ENCODE data around the gene PLXNA2. TPM values are rescaled to one million over a fixed set of nuclear protein-coding genes. Genes with fewer than 3 reads are reported as not detected.
A peak's percentile ranks its signal among the peaks of the same experiment; 100 is the strongest.

The PLXNA2 gene
- total and polyA plus RNA-seq, 7 experiments from 2014 or later, result 0.70 to 5.4 (median 1.4) TPM; not detected in 2

DNA sequence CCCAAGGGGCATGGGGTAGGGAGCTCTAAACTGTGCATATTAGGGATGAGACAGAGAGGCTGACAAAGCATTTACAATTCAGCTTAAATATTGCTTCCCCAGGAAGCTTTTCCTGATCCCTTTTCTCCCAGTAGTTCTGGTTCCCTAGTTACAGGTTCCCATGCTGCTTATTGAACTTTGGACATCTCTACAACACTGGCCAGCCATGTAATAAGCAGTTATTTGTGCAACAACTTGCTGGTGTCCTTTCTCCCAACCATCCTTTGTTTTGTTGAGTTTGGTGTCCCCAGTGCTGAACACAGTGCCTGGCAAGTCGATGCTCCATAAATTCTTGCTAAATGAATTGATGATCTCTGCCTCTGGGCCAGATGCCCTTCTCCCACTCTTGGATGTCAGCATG, 80.6 kb downstream of the PLXNA2 start:
- ATAC-seq (no peak), DNase-seq (no peak)
- Histone ChIP-seq H3K27me3 (ENCODE audit: control insufficient read depth in 2 of 2, insufficient read depth in 2 of 2, low read length in 2 of 2) (no peaks in the 10 kb centered on the region), H3K9me3 (ENCODE audit: control insufficient read depth in 2 of 3, low read length in 3 of 3) (no peaks in the 10 kb centered on the region), H3K27ac (ENCODE audit: low read depth, low read length) (no peak overlapping the region), H3K4me3 (ENCODE audit: low read length) (no peak overlapping the region), H3K4me1 (ENCODE audit: control insufficient read depth in 2 of 2, insufficient read depth in 2 of 2, low read length in 2 of 2) (no peaks in the 10 kb centered on the region), H3K36me3 (ENCODE audit: control insufficient read depth in 2 of 3, insufficient read depth in 3 of 3, low read length in 3 of 3) (no peaks in the 10 kb centered on the region)
- ChIA-PET POLR2A (no interaction called here), CTCF (no interaction called here)
- Mint-ChIP-seq H3K36me3 (no peaks in the 10 kb centered on the region), H3K4me1 (no peaks in the 10 kb centered on the region), H3K9me3 (no peaks in the 10 kb centered on the region), H3K4me3 (no peak overlapping the region), H3K27ac (no peak overlapping the region), H3K27me3 (peaks cover 34 to 59% (median 51%) of the 10 kb centered on the region in 5 donors)
- intact Hi-C loops (cut with micrococcal nuclease), result no loop called here

DNA sequence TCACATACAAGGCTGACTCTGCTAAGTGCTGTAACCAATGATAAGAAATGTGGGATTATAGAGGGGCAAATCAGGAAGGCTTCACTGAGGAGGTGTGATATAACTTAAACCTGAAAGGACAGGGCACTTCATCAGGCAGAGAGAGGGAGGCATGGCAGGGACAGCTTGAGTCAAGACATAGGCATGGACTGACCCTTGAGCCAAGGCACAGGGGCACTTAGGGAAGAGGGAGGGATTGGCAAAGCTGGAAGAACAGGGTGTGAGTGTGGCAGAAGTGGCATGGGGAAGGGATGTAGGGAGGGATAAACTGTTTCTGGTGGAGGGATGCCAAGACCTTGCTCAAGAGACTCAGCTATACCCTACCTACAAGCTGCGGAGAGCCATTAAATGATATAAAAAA, 81.3 kb downstream of the PLXNA2 start:
- Mint-ChIP-seq H3K27ac (peak overlapping the region in 1 of 9 donors; percentile 28), H3K27me3 (peaks cover 34 to 64% (median 49%) of the 10 kb centered on the region in 5 donors), H3K36me3 (no peaks in the 10 kb centered on the region), H3K9me3 (no peaks in the 10 kb centered on the region), H3K4me1 (no peaks in the 10 kb centered on the region), H3K4me3 (no peak overlapping the region)
- DNase-seq, result no peak
- no peak overlapping the region for H3K27ac ChIP-seq (ENCODE audit: low read depth, low read length)
- intact Hi-C loops (cut with micrococcal nuclease), result no loop called here
- CTCF ChIA-PET, result no interaction called here
- POLR2A ChIA-PET, result no interaction called here
- H3K4me3 ChIP-seq (ENCODE audit: low read length), result no peak overlapping the region
- no peaks in the 10 kb centered on the region for H3K4me1 ChIP-seq (ENCODE audit: control insufficient read depth in 2 of 2, insufficient read depth in 2 of 2, low read length in 2 of 2)
- no peaks in the 10 kb centered on the region for H3K9me3 ChIP-seq (ENCODE audit: control insufficient read depth in 2 of 3, low read length in 3 of 3)
- no peaks in the 10 kb centered on the region for H3K27me3 ChIP-seq (ENCODE audit: control insufficient read depth in 2 of 2, insufficient read depth in 2 of 2, low read length in 2 of 2)
- no peak for ATAC-seq
- no peaks in the 10 kb centered on the region for H3K36me3 ChIP-seq (ENCODE audit: control insufficient read depth in 2 of 3, insufficient read depth in 3 of 3, low read length in 3 of 3)

DNA sequence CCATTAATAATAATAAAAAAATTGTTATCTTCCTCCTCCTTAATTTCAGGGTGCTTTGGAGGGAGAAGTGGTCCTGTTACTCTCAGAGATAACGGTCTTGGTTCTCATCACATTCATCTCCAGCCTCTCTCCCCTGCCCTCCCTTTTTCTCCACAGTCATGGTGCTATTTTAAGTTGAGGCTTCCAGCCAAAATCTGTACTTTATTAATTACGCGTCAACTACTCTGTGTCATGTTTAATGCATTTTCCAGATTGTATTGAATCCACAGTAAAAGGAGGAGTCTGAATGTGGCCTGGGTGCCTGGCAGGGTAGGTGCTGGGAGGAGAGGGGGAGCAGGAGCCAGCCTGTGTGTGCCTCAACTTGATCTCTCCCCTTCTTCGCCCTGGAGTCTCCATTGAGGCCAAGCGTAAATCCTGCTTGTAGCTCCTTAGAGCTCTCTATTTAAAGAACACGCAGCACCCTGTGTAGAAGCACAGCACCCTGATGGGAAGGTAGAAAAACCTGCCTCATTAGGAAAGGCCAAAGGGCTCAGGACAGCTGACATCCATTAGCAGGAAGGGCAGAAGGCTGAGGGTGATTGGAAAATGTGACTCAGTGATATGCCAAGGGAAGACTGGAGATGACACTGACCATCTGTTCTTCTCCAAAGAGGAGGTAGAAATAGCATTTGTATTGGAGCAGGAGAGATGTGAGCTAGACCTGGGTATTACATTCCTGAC, 82.4 kb downstream of the PLXNA2 start:
- Mint-ChIP-seq H3K27me3 (peaks cover 34 to 61% (median 46%) of the 10 kb centered on the region in 5 donors), H3K4me3 (no peak overlapping the region), H3K27ac (no peak overlapping the region), H3K9me3 (no peaks in the 10 kb centered on the region), H3K4me1 (no peaks in the 10 kb centered on the region), H3K36me3 (no peaks in the 10 kb centered on the region)
- no peak for DNase-seq
- Histone ChIP-seq H3K4me1 (ENCODE audit: control insufficient read depth in 2 of 2, insufficient read depth in 2 of 2, low read length in 2 of 2) (no peaks in the 10 kb centered on the region), H3K36me3 (ENCODE audit: control insufficient read depth in 2 of 3, insufficient read depth in 3 of 3, low read length in 3 of 3) (no peaks in the 10 kb centered on the region), H3K4me3 (ENCODE audit: low read length) (no peak overlapping the region), H3K9me3 (ENCODE audit: control insufficient read depth in 2 of 3, low read length in 3 of 3) (no peaks in the 10 kb centered on the region), H3K27ac (ENCODE audit: low read depth, low read length) (no peak overlapping the region), H3K27me3 (ENCODE audit: control insufficient read depth in 2 of 2, insufficient read depth in 2 of 2, low read length in 2 of 2) (no peaks in the 10 kb centered on the region)
- intact Hi-C loops (cut with micrococcal nuclease), result no loop called here
- ChIA-PET POLR2A (no interaction called here), CTCF (no interaction called here)
- ATAC-seq, result no peak

DNA sequence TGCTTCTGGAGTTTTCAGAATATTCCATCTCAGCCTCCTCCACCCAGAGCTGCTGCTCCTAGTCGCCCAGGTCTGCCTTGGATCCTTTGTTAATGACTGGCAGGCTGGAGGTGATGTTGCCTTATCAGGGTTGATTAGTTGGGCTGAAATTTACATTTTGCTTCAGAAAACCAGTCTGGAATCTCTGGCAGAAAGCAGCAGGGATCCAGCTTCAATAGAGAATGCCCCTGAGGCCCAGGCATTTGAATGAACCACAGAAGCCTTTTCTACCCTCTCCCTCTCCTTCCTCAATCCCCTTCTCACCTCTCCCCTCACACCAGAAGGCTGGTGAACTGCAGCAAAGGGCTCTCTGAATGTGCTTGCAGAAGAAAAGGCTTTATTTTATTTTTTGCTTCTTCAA, 83.2 kb downstream of the PLXNA2 start:
- intact Hi-C loops (cut with micrococcal nuclease), result no loop called here
- Histone ChIP-seq H3K9me3 (ENCODE audit: control insufficient read depth in 2 of 3, low read length in 3 of 3) (no peaks in the 10 kb centered on the region), H3K4me1 (ENCODE audit: control insufficient read depth in 2 of 2, insufficient read depth in 2 of 2, low read length in 2 of 2) (no peaks in the 10 kb centered on the region), H3K4me3 (ENCODE audit: low read length) (no peak overlapping the region), H3K27ac (ENCODE audit: low read depth, low read length) (no peak overlapping the region), H3K36me3 (ENCODE audit: control insufficient read depth in 2 of 3, insufficient read depth in 3 of 3, low read length in 3 of 3) (no peaks in the 10 kb centered on the region), H3K27me3 (ENCODE audit: control insufficient read depth in 2 of 2, insufficient read depth in 2 of 2, low read length in 2 of 2) (no peaks in the 10 kb centered on the region)
- ATAC-seq (no peak), DNase-seq (no peak)
- Mint-ChIP-seq H3K4me1 (no peaks in the 10 kb centered on the region), H3K36me3 (no peaks in the 10 kb centered on the region), H3K4me3 (no peak overlapping the region), H3K9me3 (no peaks in the 10 kb centered on the region), H3K27me3 (peaks cover 29 to 55% (median 40%) of the 10 kb centered on the region in 5 donors), H3K27ac (no peak overlapping the region)
- CTCF ChIA-PET, result no interaction called here
- POLR2A ChIA-PET, result no interaction called here

DNA sequence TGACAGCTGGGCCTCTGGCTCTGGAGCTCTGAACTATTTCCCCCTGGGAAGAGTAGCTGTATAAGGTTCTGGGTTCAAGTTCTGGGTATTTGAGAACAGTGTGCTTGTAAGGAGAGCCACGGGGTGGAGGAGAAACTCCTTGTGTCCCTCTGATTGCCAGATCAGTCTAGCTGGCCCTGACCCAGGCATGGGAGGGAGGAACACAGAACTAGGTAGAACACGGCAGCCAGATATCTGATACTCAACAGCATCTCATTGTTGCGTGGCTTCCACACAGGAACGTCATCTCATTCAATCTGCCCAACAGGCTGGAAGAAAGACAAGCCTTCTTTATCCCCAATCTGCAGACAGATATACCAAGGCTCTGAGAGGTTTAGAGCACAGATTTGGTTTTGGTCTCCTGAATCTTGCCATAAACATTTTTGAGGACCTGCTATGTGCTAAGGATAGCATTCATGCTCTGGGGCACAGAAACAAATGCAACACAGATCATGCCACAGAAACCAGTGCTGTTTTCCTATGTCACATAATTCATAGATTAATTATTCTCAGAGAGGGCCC, 83.8 kb downstream of the PLXNA2 start:
- H3K4me1 ChIP-seq (ENCODE audit: control insufficient read depth in 2 of 2, insufficient read depth in 2 of 2, low read length in 2 of 2), result no peaks in the 10 kb centered on the region
- ChIA-PET POLR2A (no interaction called here), CTCF (no interaction called here)
- Mint-ChIP-seq H3K36me3 (no peaks in the 10 kb centered on the region), H3K4me3 (no peak overlapping the region), H3K9me3 (no peaks in the 10 kb centered on the region), H3K27me3 (peaks cover 23 to 51% (median 34%) of the 10 kb centered on the region in 5 donors), H3K27ac (no peak overlapping the region), H3K4me1 (no peaks in the 10 kb centered on the region)
- no peak overlapping the region for H3K4me3 ChIP-seq (ENCODE audit: low read length)
- no peak for ATAC-seq
- H3K36me3 ChIP-seq (ENCODE audit: control insufficient read depth in 2 of 3, insufficient read depth in 3 of 3, low read length in 3 of 3), result no peaks in the 10 kb centered on the region
- DNase-seq, result no peak
- no peak overlapping the region for H3K27ac ChIP-seq (ENCODE audit: low read depth, low read length)
- no peaks in the 10 kb centered on the region for H3K27me3 ChIP-seq (ENCODE audit: control insufficient read depth in 2 of 2, insufficient read depth in 2 of 2, low read length in 2 of 2)
- intact Hi-C loops (cut with micrococcal nuclease), result no loop called here
- H3K9me3 ChIP-seq (ENCODE audit: control insufficient read depth in 2 of 3, low read length in 3 of 3), result no peaks in the 10 kb centered on the region

DNA sequence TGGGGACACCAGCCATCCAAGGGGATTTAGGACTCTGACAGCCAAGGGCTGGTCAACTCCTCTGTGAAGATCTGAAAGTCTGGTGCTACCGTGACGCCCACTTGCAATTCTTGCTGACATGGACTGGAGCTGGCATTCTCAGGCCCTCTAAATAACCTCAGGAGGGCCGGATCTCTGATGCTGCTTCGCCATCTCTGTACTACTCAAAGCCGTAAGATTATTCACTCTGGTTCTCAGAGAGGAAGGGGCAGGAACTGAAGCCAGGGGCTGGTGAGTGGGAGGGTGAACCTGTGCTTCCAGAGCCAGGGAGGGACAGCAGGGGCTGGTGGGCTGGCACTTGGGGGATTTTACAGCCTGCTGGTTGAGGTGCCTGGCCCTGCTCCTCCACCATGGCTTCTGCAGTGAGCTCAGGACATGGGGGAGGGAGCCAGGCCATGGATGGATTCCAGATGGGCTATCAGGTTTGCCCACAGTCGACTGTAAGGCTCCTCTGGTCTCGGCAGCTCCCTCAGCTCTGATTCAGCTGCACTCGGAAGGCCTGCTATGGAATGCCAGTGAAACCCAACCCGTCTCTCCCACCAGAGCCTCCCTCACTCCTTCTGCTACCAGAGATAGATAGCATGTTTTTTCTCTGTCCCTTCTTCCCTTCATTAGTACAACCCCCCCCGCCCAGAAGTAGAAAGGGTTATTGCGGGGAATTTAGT, 84.5 kb downstream of the PLXNA2 start:
- Mint-ChIP-seq H3K36me3 (no peaks in the 10 kb centered on the region), H3K9me3 (no peaks in the 10 kb centered on the region), H3K27ac (no peak overlapping the region), H3K4me3 (no peak overlapping the region), H3K4me1 (no peaks in the 10 kb centered on the region), H3K27me3 (peaks cover 19 to 49% (median 31%) of the 10 kb centered on the region in 5 donors)
- ChIA-PET CTCF (no interaction called here), POLR2A (no interaction called here)
- intact Hi-C loops (cut with micrococcal nuclease), result no loop called here
- DNase-seq (no peak), ATAC-seq (no peak)
- no peaks in the 10 kb centered on the region for H3K4me1 ChIP-seq (ENCODE audit: control insufficient read depth in 2 of 2, insufficient read depth in 2 of 2, low read length in 2 of 2)
- no peak overlapping the region for H3K27ac ChIP-seq (ENCODE audit: low read depth, low read length)
- no peaks in the 10 kb centered on the region for H3K27me3 ChIP-seq (ENCODE audit: control insufficient read depth in 2 of 2, insufficient read depth in 2 of 2, low read length in 2 of 2)
- H3K9me3 ChIP-seq (ENCODE audit: control insufficient read depth in 2 of 3, low read length in 3 of 3), result no peaks in the 10 kb centered on the region
- H3K4me3 ChIP-seq (ENCODE audit: low read length), result no peak overlapping the region
- no peaks in the 10 kb centered on the region for H3K36me3 ChIP-seq (ENCODE audit: control insufficient read depth in 2 of 3, insufficient read depth in 3 of 3, low read length in 3 of 3)

Measured in naive thymus-derived CD4-positive, alpha-beta T cell (primary cell).